PC-9 (cell line): ENCODE results near the gene PCGF1.

ENCODE experiments used
- CTCF ChIP-seq: fragments of 200-600 bp; sonication (generic); conservative IDR thresholded peaks from 2 replicates; pipeline ENCODE4 v1.6.1; 2017; ENCODE audit warnings: mixed run types, antibody characterized with exemption, mild to moderate bottlenecking, moderate library complexity
- EZH2 ChIP-seq: fragments of 200-600 bp; sonication (generic); IDR thresholded peaks from 2 replicates; pipeline ENCODE4 v1.8.0; 2017; ENCODE audit warnings: antibody characterized with exemption, low read depth

- TF ChIP-seq EZH2 (no peak), CTCF (no peak)
Measured at GRCh38 chr2:74551942-74552913, 44.7 kb upstream of the PCGF1 start.
